ENCODE measurements around the gene DAPK2. TPM values are rescaled to one million over a fixed set of nuclear protein-coding genes. Genes with fewer than 3 reads are reported as not detected.

The DAPK2 gene
- total RNA-seq, 2 donors from 2014 or later, result 13.8 to 40.4 TPM

GRCh38 chr15:63994073-63994600 is 52.1 kb downstream of the DAPK2 start:
- Histone ChIP-seq H3K9me3 (no peaks in the 10 kb centered on the region), H3K36me3 (no peaks in the 10 kb centered on the region), H3K4me3 (no peak overlapping the region), H3K27me3 (replicated peaks; ENCODE audit: insufficient read depth) (no peaks in the 10 kb centered on the region), H3K27ac (no peak overlapping the region), H3K4me1 (replicated peaks) (no peaks in the 10 kb centered on the region)
- no peak for DNase-seq (ENCODE audit: low spot score)
- TF ChIP-seq POLR2A (IDR thresholded peaks at IDR 0.05), result no peak
- TF ChIP-seq CTCF (IDR thresholded peaks at IDR 0.05), result no peak
- no peak for TF ChIP-seq POLR2AphosphoS5 (IDR thresholded peaks at IDR 0.05)
- intact Hi-C loops (cut with DNase I), result no loop called here
- 64% methylated on average over 4 of the region's 4 CpGs for WGBS

- no peak for DNase-seq (ENCODE audit: low spot score)
- Histone ChIP-seq H3K9me3 (no peaks in the 10 kb centered on the region), H3K27ac (no peak overlapping the region), H3K4me3 (no peak overlapping the region), H3K4me1 (replicated peaks) (no peaks in the 10 kb centered on the region), H3K36me3 (no peaks in the 10 kb centered on the region), H3K27me3 (replicated peaks; ENCODE audit: insufficient read depth) (no peaks in the 10 kb centered on the region)
- TF ChIP-seq CTCF (IDR thresholded peaks at IDR 0.05) (no peak), POLR2A (IDR thresholded peaks at IDR 0.05) (no peak), POLR2AphosphoS5 (IDR thresholded peaks at IDR 0.05) (no peak)
- intact Hi-C loops (cut with DNase I), result no loop called here
- 90% methylated on average over 1 of the region's 1 CpG for WGBS
Observed at GRCh38 chr15:63992300-63992699, 54.0 kb downstream of the DAPK2 start.

- H3K4me3 ChIP-seq, result no peak overlapping the region
- TF ChIP-seq POLR2A (IDR thresholded peaks at IDR 0.05) (no peak), CTCF (IDR thresholded peaks at IDR 0.05) (no peak), POLR2AphosphoS5 (IDR thresholded peaks at IDR 0.05) (no peak)
- WGBS, result 94% methylated on average over 3 of the region's 3 CpGs
- DNase-seq (ENCODE audit: low spot score), result no peak
- H3K27ac ChIP-seq, result no peak overlapping the region
- no peaks in the 10 kb centered on the region for H3K36me3 ChIP-seq
- H3K4me1 ChIP-seq (replicated peaks), result no peaks in the 10 kb centered on the region
- no peaks in the 10 kb centered on the region for H3K27me3 ChIP-seq (replicated peaks; ENCODE audit: insufficient read depth)
- no peaks in the 10 kb centered on the region for H3K9me3 ChIP-seq
- intact Hi-C loops (cut with DNase I), result no loop called here
Observed at GRCh38 chr15:63991706-63992105, 54.6 kb downstream of the DAPK2 start.

- H3K27ac ChIP-seq, result no peak overlapping the region
Observed at GRCh38 chr15:63990454-63990853, 55.8 kb downstream of the DAPK2 start.

More at GRCh38 chr15:63990454-63990853, 55.8 kb downstream of the DAPK2 start:
- Histone ChIP-seq H3K4me1 (replicated peaks) (no peaks in the 10 kb centered on the region), H3K36me3 (no peaks in the 10 kb centered on the region), H3K27me3 (replicated peaks; ENCODE audit: insufficient read depth) (no peaks in the 10 kb centered on the region), H3K9me3 (no peaks in the 10 kb centered on the region), H3K4me3 (no peak overlapping the region)
- 84% methylated on average over 8 of the region's 8 CpGs for WGBS
- intact Hi-C loops (cut with DNase I), result no loop called here
- no peak for DNase-seq (ENCODE audit: low spot score)
- no peak for TF ChIP-seq POLR2AphosphoS5 (IDR thresholded peaks at IDR 0.05)
- TF ChIP-seq POLR2A (IDR thresholded peaks at IDR 0.05), result no peak
- TF ChIP-seq CTCF (IDR thresholded peaks at IDR 0.05), result no peak
